SH-SY5Y (cell line): ENCODE measurements around the gene KLHL3.

Experiments
- GATA2 ChIP-seq: IDR thresholded peaks from 2 replicates; pipeline ENCODE4 v1.6.1; 2011; ENCODE audit warnings: mild to moderate bottlenecking, low read depth, low read length
- GATA3 ChIP-seq: IDR thresholded peaks from 2 replicates; pipeline ENCODE4 v1.6.1; 2011; ENCODE audit warnings: low read depth, mild to moderate bottlenecking, low read length, moderate library complexity

KLHL3 gene

GRCh38 chr5:137733006-137733405, 2.9 kb downstream of the KLHL3 start:
- TF ChIP-seq GATA2 = no peak
- TF ChIP-seq GATA3 = no peak

DNA sequence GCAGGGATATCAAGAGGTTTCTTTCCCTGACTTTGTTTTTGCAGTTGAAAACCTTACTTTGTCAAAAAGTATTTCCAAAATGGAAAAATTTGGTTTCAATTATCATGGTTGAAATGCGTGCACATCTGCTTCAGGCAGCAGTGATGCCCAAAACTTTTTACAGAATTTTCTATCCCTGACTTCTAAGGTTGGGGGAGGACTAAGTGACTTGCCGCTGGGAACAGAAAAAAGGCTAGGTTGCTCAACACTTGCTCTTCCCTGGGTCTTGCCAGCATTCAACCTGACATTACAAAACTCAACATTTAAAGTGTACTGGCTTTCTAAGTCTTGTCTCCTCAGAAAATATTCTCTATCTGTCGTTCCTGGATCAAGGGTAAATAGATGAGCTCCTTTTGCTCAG, 4.7 kb downstream of the KLHL3 start:
- TF ChIP-seq GATA3 = no peak
- no peak for TF ChIP-seq GATA2

GRCh38 chr5:137730336-137730735, 5.6 kb downstream of the KLHL3 start:
- TF ChIP-seq GATA2 (no peak), GATA3 (no peak)

DNA sequence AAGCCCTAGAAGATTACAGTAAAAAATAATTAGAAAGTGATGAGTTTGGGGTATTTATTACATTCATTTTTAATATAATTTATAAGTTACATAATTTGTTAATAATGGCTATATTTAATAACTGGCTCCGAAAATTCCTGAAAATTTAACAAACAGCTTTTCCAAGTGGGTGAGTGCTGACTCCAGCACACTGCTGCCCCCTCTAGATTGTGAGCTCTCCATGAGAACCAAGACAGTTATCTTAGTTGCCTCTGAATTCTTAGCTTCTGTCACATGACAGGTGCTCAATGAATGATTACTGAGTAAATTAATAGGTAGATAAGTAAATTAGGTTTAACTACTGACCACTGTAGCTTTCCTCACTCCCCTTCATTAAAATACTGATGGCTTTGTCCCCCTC, 7.8 kb downstream of the KLHL3 start:
- no peak for TF ChIP-seq GATA3
- TF ChIP-seq GATA2 = no peak

DNA sequence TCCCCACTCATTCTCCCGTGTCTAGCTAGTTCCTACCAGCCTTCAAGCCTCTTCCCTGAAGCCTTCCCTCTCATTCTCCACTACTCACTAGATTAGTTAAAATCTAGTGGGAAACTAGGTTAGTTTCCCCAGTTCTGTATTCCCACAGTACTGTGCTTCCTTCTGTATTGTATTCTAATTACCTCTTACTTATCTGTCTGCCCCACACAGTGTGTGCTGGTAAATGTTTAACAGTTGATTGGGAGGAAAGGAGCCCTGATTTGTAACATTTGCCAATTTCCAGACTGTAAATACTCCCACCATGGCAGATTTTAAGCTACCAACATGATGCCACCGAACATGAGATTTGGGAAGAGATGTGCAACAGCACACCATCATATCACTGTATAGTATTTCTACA, 8.3 kb downstream of the KLHL3 start:
- TF ChIP-seq GATA2 = no peak
- TF ChIP-seq GATA3 = no peak

- no peak for TF ChIP-seq GATA3
Measured at GRCh38 chr5:137724251-137724650, 11.6 kb downstream of the KLHL3 start.

- no peak for TF ChIP-seq GATA3
- no peak for TF ChIP-seq GATA2
Measured at GRCh38 chr5:137718611-137719010, 17.3 kb downstream of the KLHL3 start.

- TF ChIP-seq GATA2 (no peak), GATA3 (no peak)
Measured at GRCh38 chr5:137716337-137716736, 19.6 kb downstream of the KLHL3 start.

- no peak for TF ChIP-seq GATA3
- TF ChIP-seq GATA2 = no peak
Measured at GRCh38 chr5:137715456-137715855, 20.4 kb downstream of the KLHL3 start.

- TF ChIP-seq GATA2 (no peak), GATA3 (no peak)
Measured at GRCh38 chr5:137714946-137715345, 20.9 kb downstream of the KLHL3 start.

DNA sequence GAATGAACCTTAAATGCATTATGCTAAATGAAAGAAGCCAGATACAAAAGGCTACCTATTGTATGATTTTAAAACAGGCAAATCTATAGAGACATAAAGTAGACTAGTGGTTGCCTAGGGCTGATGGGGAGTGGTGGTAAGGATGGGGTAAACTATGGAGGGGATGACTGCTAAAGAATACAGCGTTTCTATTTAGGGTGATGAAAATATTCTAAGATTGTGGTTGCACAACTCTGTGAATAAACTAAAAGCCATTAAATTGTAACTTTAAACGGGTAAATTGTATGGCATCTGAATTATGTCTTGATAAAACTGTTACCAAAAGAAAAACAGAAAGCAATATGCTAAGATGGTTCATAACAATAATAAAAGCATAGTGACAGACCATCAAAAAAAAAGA, 21.4 kb downstream of the KLHL3 start:
- TF ChIP-seq GATA2 = no peak
- no peak for TF ChIP-seq GATA3

DNA sequence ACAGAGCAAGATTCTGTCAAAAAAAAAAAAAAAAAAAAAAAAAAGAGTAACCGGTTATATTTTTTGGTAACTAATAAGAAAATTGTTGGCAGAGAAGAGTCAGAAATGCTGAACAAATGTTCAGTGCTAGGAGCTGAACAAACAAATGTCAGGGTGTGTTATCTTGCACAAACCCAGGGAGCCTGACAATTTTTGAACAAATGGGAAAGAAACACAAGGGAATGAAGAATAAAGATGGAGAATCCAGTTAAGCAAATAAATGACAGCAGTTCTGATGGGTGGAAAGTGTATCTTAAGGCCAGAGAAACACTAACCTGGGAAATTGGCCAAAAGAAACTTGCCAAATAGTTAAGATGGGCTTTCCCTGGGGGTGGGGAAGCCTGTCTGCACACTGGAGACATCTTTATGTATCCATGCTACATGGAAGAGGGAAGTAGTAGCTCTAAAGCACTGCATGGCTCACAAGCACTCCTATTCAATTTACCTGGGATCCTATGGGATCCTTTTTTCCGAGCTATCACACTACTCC, 23.7 kb downstream of the KLHL3 start:
- TF ChIP-seq GATA2 (no peak), GATA3 (no peak)

DNA sequence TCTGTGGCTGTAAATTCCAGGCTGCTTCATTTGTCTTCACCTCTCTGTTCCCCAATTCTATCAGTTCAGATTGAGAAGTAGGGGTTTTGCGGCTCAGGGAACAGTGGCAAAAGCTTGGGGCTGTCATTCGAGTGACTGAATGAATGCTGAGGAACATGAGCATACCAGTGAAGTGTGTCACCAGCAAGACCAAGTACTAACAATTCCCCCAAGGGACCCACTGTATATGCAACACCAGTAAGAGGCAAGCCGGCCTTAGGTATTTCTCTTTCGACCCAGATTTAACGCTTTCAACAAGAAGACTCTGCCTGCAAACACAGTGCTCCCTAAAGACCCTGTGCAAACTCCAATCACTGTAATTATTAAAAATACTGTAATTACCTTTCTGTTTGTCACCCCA, 25.8 kb downstream of the KLHL3 start:
- no peak for TF ChIP-seq GATA3
- TF ChIP-seq GATA2 = no peak

- TF ChIP-seq GATA2 (no peak), GATA3 (no peak)
Measured at GRCh38 chr5:137708796-137709559, 26.9 kb downstream of the KLHL3 start.

- no peak for TF ChIP-seq GATA3
- TF ChIP-seq GATA2 = no peak
Measured at GRCh38 chr5:137708062-137708461, 27.8 kb downstream of the KLHL3 start.

DNA sequence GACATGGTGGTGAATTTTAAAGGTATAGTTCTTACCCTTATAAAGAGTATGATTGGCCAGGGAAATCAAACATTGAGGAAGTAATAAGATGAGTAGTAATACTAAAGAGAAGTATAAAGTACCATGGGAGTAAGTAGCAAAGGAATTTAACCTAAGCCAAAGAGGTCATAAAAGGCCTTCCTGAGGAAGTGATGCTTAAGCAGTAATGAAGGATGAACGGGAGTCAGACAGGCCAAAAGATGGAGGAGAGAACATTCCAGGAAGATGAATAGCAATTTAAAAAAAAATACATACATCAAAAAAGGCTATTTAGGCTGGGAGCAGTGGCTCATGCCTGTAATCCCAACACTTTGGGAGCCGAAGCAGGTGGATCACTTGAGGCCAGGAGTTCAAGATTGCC, 29.0 kb downstream of the KLHL3 start:
- TF ChIP-seq GATA3 = no peak

DNA sequence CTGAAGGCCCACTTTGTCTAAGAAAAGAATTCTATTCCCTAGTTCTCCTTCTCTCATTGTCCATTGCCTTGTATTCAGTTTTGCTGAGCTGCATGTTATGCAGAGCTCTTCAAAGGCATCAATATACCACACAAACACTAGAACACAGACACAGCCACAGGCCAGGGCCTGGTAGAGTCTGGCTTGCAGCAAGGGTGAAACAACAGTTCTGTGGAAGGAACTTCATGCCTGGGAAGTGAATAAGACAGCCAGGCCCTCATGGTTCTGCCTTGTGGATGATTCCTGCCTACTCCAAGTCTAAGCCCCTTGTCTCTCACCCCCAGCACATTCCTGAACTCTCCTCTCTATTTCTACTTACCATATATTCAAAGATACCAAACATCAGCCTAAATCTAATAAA, 30.8 kb downstream of the KLHL3 start:
- TF ChIP-seq GATA3 (no peak), GATA2 (no peak)
